ENCODE data around the gene ZCCHC7.

DNA sequence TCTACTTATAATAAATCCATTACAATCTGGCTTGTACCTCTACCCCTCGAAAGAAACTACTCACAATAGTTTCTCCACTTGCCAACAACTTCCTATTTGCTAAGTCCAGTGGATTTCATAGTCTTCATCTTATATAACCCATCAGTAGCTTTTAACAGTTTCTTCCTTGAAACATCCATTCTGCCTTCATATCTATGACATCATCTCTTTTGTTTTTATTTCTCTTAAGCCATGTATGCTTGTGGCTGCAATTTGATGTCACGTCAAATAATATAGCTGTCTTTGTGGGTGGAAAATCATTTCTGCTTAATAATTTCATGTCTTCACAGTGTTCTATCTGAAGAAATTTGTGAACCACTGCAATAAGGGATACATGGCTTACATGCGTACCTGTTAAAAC lies 224.7 kb downstream of the ZCCHC7 start:
- TF ChIP-seq, protein P1, sequence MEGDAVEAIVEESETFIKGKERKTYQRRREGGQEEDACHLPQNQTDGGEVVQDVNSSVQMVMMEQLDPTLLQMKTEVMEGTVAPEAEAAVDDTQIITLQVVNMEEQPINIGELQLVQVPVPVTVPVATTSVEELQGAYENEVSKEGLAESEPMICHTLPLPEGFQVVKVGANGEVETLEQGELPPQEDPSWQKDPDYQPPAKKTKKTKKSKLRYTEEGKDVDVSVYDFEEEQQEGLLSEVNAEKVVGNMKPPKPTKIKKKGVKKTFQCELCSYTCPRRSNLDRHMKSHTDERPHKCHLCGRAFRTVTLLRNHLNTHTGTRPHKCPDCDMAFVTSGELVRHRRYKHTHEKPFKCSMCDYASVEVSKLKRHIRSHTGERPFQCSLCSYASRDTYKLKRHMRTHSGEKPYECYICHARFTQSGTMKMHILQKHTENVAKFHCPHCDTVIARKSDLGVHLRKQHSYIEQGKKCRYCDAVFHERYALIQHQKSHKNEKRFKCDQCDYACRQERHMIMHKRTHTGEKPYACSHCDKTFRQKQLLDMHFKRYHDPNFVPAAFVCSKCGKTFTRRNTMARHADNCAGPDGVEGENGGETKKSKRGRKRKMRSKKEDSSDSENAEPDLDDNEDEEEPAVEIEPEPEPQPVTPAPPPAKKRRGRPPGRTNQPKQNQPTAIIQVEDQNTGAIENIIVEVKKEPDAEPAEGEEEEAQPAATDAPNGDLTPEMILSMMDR (conservative IDR thresholded peaks at IDR 0.05; ENCODE audit: low read length), result no peak
- no peak for TF ChIP-seq EZH2phosphoT487 (IDR thresholded peaks at IDR 0.05; ENCODE audit: borderline replicate concordance, low read depth, low read length)

Measured in OCI-LY7 (cell line).